WERI-Rb-1 (cell line): ENCODE results near the gene TMEFF1.

Experiments used
- DNase-seq: peaks from one replicate; pipeline ENCODE4 v3.0.0-alpha.2; 2020
- H3K27ac ChIP-seq: fragments of 250-450 bp; sonication (Bioruptor Pico); 2 replicates; pipeline ENCODE4 v1.5.1; 2020; ENCODE audit warnings: mild to moderate bottlenecking, moderate library complexity
- H3K27me3 ChIP-seq: fragments of 250-450 bp; sonication (Bioruptor Pico); 2 replicates; pipeline ENCODE4 v1.5.1; 2021; ENCODE audit warnings: mild to moderate bottlenecking, low read depth, moderate library complexity; ENCODE audit not compliant: insufficient read depth, severe bottlenecking
- H3K36me3 ChIP-seq: fragments of 250-450 bp; sonication (Bioruptor Pico); 2 replicates; pipeline ENCODE4 v1.5.1; 2020; ENCODE audit warnings: mild to moderate bottlenecking, moderate library complexity
- H3K4me3 ChIP-seq: 2 replicates; pipeline ENCODE4 v1.5.1; 2011; ENCODE audit warnings: low read depth, mild to moderate bottlenecking, control low read depth, low read length
- H3K9me3 ChIP-seq: fragments of 250-450 bp; sonication (Bioruptor Pico); 2 replicates; pipeline ENCODE4 v1.5.1; 2021; ENCODE audit warnings: mild to moderate bottlenecking, moderate library complexity; ENCODE audit not compliant: severe bottlenecking
- TF ChIP-seq, protein P1 (sequence below): IDR thresholded peaks from 2 replicates; pipeline ENCODE4 v1.5.1; 2011; ENCODE audit warnings: low read depth, mild to moderate bottlenecking, control low read depth, inconsistent platforms, low read length

TMEFF1 gene

DNA sequence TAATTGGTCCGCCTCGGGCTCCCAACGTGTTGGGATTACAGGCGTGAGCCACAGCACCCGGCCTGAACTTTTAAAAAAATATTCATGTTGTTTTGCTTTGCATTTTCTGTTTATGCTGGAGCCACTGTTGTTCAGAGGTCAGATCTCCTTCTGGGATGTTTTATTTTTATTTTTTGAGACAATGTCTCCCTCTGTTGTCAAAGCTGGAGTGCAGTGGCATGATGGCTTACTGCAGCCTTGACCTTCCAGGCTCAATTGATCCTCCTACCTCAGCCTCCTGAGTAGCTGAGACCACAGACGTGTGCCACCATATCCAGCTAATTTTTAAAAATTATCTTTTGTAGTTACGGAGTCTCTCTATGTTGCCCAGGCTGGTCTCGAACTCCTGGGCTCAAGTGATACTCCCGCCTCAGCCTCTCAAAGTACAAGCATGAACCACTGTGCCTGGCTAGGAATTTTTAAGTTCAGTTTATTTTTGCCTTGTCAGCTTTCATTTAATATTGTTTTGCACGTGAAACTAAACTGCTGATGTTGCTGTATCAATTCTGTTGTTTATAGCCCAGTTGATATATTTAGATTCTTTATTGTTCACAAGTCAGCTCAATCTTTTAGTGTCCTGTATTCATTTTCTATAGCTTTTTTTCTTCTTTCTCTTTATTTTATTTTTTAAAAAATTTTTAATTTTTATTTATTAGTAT is 13.7 kb downstream of the TMEFF1 start:
- Histone ChIP-seq H3K4me3 (no peak overlapping the region), H3K36me3 (no peaks in the 10 kb centered on the region), H3K9me3 (no peaks in the 10 kb centered on the region), H3K27me3 (no peaks in the 10 kb centered on the region), H3K27ac (no peak overlapping the region)
- TF ChIP-seq, protein P1, sequence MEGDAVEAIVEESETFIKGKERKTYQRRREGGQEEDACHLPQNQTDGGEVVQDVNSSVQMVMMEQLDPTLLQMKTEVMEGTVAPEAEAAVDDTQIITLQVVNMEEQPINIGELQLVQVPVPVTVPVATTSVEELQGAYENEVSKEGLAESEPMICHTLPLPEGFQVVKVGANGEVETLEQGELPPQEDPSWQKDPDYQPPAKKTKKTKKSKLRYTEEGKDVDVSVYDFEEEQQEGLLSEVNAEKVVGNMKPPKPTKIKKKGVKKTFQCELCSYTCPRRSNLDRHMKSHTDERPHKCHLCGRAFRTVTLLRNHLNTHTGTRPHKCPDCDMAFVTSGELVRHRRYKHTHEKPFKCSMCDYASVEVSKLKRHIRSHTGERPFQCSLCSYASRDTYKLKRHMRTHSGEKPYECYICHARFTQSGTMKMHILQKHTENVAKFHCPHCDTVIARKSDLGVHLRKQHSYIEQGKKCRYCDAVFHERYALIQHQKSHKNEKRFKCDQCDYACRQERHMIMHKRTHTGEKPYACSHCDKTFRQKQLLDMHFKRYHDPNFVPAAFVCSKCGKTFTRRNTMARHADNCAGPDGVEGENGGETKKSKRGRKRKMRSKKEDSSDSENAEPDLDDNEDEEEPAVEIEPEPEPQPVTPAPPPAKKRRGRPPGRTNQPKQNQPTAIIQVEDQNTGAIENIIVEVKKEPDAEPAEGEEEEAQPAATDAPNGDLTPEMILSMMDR: no peak
- DNase-seq: no peak

DNA sequence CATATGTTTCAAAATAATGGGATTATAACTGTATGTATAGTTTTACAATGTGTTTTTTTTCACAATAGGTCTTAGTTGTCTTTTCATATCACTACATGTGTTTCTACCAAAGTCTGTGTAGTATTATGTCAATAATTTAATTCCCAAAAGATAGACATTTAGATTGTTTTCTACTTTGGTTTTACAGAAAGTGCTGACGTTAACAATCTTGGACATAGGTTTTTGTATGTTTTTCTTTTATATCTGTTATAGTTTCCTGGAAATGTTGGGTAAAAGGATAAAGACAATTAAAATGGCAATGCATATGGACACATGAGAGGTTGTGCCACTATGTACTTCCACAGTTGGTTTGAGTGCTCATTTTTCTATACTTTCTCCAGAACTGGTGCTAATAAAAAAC is 15.2 kb downstream of the TMEFF1 start:
- Histone ChIP-seq H3K4me3 (no peak overlapping the region), H3K9me3 (no peaks in the 10 kb centered on the region), H3K27ac (no peak overlapping the region), H3K36me3 (no peaks in the 10 kb centered on the region), H3K27me3 (no peaks in the 10 kb centered on the region)
- TF ChIP-seq, protein P1: no peak
- no peak for DNase-seq

DNA sequence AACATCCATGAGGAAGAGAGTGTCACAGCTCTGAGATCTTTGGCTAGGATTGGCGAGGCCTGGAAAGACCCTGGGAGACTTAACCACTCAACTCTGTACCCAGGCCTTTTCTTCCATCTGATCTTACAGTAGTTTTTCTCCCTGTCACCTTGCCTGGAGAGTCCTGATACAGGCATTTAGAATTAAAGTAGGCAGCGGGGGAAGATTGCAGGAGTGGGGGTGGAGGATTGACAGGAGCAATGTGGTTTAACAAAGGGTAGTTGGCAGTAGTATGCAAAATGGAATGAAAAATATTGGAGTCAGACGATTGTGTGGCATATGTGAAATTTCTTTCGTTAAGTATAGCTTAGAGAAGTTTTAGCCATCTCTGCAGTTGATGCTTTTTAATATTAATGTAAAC is 16.9 kb downstream of the TMEFF1 start:
- Histone ChIP-seq H3K27ac (no peak overlapping the region), H3K9me3 (no peaks in the 10 kb centered on the region), H3K27me3 (no peaks in the 10 kb centered on the region), H3K36me3 (no peaks in the 10 kb centered on the region), H3K4me3 (no peak overlapping the region)
- DNase-seq: no peak
- TF ChIP-seq, protein P1: no peak

DNA sequence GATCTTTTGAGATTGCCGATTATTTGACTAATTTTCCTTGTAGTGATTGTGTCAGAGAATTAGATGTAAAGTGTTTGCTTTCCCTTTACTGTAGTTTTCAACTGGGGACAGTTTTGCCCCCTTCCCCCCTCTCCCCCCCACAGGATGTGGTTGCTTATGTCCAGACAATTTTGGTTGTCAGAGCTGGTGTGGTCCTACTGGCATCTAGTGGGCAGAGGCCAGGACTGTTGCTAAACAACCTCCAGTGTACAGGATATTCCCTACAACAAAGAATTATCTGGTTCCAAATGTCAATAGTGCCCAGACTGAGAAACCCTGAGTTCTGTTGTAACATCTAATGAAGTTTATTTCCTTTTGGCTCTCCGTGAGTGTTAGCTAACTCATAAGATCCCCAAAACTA is 20.0 kb downstream of the TMEFF1 start:
- Histone ChIP-seq H3K27ac (no peak overlapping the region), H3K27me3 (no peaks in the 10 kb centered on the region), H3K36me3 (no peaks in the 10 kb centered on the region), H3K4me3 (no peak overlapping the region), H3K9me3 (no peaks in the 10 kb centered on the region)
- DNase-seq: no peak
- TF ChIP-seq, protein P1: 0 out of 2 replicates have a peak, but pooled peaks have one; percentile 5

DNA sequence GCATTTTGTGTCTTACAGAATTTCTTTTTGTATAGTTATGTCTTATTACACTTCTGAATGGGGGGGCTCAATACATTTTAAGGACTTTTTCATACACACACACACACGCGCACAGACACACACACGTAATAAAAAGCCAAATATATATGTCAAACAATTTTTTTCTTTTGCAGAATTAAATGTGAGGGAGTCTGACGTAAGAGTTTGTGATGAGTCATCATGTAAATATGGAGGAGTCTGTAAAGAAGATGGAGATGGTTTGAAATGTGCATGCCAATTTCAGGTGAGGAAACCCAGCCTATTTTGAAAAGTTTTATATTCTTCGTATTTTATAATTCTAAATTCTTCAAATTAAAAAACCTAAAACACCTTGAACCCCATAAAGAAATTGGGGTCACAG is 25.6 kb downstream of the TMEFF1 start:
- Histone ChIP-seq H3K9me3 (no peaks in the 10 kb centered on the region), H3K27ac (no peak overlapping the region), H3K36me3 (peaks cover 23% of the 10 kb centered on the region), H3K4me3 (no peak overlapping the region), H3K27me3 (no peaks in the 10 kb centered on the region)
- TF ChIP-seq, protein P1: no peak
- no peak for DNase-seq

DNA sequence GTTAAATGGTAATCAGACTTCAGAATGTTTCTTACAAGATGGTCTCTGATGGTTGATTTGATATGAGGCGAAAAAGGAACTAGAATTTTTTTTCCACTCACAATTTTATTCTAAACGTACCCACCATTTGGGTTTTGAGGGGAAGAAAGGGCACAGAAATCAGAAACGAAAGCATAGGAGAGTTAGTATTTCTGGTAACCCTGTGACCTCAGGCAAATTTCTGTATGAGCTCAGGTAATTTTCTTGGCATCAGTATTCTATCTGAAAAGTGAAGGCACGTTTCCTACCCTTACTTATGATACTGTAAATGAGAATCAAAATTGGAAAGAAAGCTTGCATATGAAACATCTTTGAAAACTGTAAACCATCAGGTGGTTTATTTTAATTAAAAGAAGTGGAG is 26.5 kb downstream of the TMEFF1 start:
- Histone ChIP-seq H3K4me3 (no peak overlapping the region), H3K27me3 (no peaks in the 10 kb centered on the region), H3K9me3 (no peaks in the 10 kb centered on the region), H3K27ac (no peak overlapping the region), H3K36me3 (peaks cover 31% of the 10 kb centered on the region)
- TF ChIP-seq, protein P1: no peak
- DNase-seq: no peak
